AML-193 (cell line): Measurements from ENCODE around the gene MBNL1.
"Not testable (repeated sequence)": the region's sequence is repeated elsewhere in the genome, so short reads cannot be mapped to it uniquely, and the experiment has no call there.

ENCODE experiments used
- DNase-seq, 2 experiments: peaks; one replicate each; lab custom pipeline; 2025; lab: John Stamatoyannopoulos, UW

The MBNL1 gene

GRCh38 chr3:152402695-152403451 is 134.1 kb downstream of the MBNL1 start:
- DNase-seq, result no peak

GRCh38 chr3:152403632-152404066 is 134.9 kb downstream of the MBNL1 start:
- DNase-seq, result no peak

GRCh38 chr3:152404976-152405375 is 136.2 kb downstream of the MBNL1 start:
- no peak for DNase-seq

- DNase-seq, result peak; percentile 48 to 65
These were observed 137.4 kb downstream of the MBNL1 start for GRCh38 chr3:152405915-152406802.

GRCh38 chr3:152413240-152413639 is 144.5 kb downstream of the MBNL1 start:
- DNase-seq, result no peak

- no peak for DNase-seq
These were observed 148.3 kb downstream of the MBNL1 start for GRCh38 chr3:152416808-152417580.

GRCh38 chr3:152419748-152420147 is 151.0 kb downstream of the MBNL1 start:
- DNase-seq, result no peak

- DNase-seq, result no peak
These were observed 152.4 kb downstream of the MBNL1 start for GRCh38 chr3:152421162-152421561.

GRCh38 chr3:152426393-152426792 is 157.7 kb downstream of the MBNL1 start:
- no peak for DNase-seq

- no peak for DNase-seq
These were observed 159.8 kb downstream of the MBNL1 start for GRCh38 chr3:152428577-152428976.

GRCh38 chr3:152430223-152431002 is 161.7 kb downstream of the MBNL1 start:
- DNase-seq, result no peak

- no peak for DNase-seq
These were observed 165.4 kb downstream of the MBNL1 start for GRCh38 chr3:152434142-152434541.

GRCh38 chr3:152435210-152435609 is 166.5 kb downstream of the MBNL1 start:
- not testable (repeated sequence) for DNase-seq

GRCh38 chr3:152436707-152437590 is 168.2 kb downstream of the MBNL1 start:
- no peak for DNase-seq

GRCh38 chr3:152438181-152438580 is 169.5 kb downstream of the MBNL1 start:
- DNase-seq, result no peak

GRCh38 chr3:152438706-152439105 is 170.0 kb downstream of the MBNL1 start:
- no peak for DNase-seq

GRCh38 chr3:152440243-152440642 is 171.5 kb downstream of the MBNL1 start:
- DNase-seq, result not testable (repeated sequence)

GRCh38 chr3:152443212-152444023 is 174.7 kb downstream of the MBNL1 start:
- no peak for DNase-seq

GRCh38 chr3:152444029-152444641 is 175.4 kb downstream of the MBNL1 start:
- DNase-seq, result peak; percentile 68 to 73
